ENCODE data around the gene PCBD1.

The PCBD1 gene

GRCh38 chr10:70845256-70845655, 43.1 kb downstream of the PCBD1 start:
- H3K4me1 ChIP-seq (ENCODE audit: insufficient read depth, low read length): no peaks in the 10 kb centered on the region
- H3K27me3 ChIP-seq (ENCODE audit: insufficient read depth, low read length, poor library complexity): no peaks in the 10 kb centered on the region
- no peak for DNase-seq
- H3K36me3 ChIP-seq (ENCODE audit: insufficient read depth, low read length): peaks cover 22% of the 10 kb centered on the region
- no peak overlapping the region for H3K9ac ChIP-seq (ENCODE audit: low read depth, low read length)
- no peak for ATAC-seq (ENCODE audit: insufficient read depth, low read depth)
- no peak overlapping the region for H2AFZ ChIP-seq (ENCODE audit: low read depth, low read length)
- H3K79me2 ChIP-seq (ENCODE audit: insufficient read depth, low read length): no peaks in the 10 kb centered on the region; the same call in 1 of the 2 replicates
- H3K4me3 ChIP-seq (ENCODE audit: low read depth in 1 of 2, low read length in 2 of 2): no peak overlapping the region
- no peak overlapping the region for H3K4me2 ChIP-seq (ENCODE audit: insufficient read depth, low read length)
- H3K9me3 ChIP-seq (ENCODE audit: insufficient read depth, low read length, severe bottlenecking): no peaks in the 10 kb centered on the region
- H4K20me1 ChIP-seq (ENCODE audit: insufficient read depth, low read length): 0 out of 2 replicates have a peak, but pooled peaks cover 3% of the 10 kb centered on the region
- TF ChIP-seq CTCF (IDR thresholded peaks at IDR 0.05; ENCODE audit: borderline replicate concordance, extremely low read depth, low read length, poor library complexity, severe bottlenecking) (no peak), EZH2 (IDR thresholded peaks at IDR 0.05; ENCODE audit: borderline replicate concordance, low read depth, low read length, severe bottlenecking) (no peak)
- no peak overlapping the region for H3K27ac ChIP-seq (ENCODE audit: low read length)

DNA sequence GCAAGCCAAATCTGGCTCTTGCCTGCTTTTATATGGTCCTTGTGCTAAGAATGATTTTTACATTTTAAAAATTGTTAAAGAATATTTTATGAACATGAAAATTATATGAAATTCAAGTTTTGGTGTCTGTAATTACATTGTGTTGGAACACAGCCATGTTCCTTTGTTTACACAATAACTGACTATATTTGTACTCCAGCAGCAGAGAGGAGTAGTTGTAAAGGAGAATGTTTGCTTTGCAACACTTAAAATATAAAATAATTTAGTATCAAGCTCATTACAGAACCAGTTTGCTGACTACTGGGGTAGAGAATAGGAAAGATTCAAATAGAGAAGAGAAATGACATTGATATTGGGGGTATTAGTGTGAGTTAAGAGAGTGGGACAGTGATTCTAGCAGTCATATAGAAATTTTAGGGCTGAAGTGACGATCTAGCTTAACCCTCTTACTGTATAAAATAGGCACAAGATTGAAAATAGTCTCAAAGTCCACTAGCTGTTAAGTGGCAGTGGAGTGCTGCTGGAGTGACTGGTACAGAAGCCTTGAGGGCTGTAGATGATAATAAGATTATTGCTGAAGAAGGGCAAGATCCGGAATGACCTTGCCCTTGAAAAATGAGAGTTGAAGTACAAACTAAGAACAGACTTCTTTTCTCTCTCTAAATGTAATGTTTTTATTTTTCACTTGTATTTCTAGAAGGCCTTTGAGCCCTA, 44.4 kb downstream of the PCBD1 start:
- Histone ChIP-seq H3K9ac (ENCODE audit: low read depth, low read length) (no peak overlapping the region), H3K27ac (ENCODE audit: low read length) (no peak overlapping the region), H2AFZ (ENCODE audit: low read depth, low read length) (no peak overlapping the region), H4K20me1 (ENCODE audit: insufficient read depth, low read length) (0 out of 2 replicates have a peak, but pooled peaks cover 3% of the 10 kb centered on the region), H3K4me3 (ENCODE audit: low read depth in 1 of 2, low read length in 2 of 2) (no peak overlapping the region), H3K4me1 (ENCODE audit: insufficient read depth, low read length) (no peaks in the 10 kb centered on the region), H3K79me2 (ENCODE audit: insufficient read depth, low read length) (no peaks in the 10 kb centered on the region; the same call in 1 of the 2 replicates), H3K9me3 (ENCODE audit: insufficient read depth, low read length, severe bottlenecking) (no peaks in the 10 kb centered on the region), H3K36me3 (ENCODE audit: insufficient read depth, low read length) (peaks cover 21% of the 10 kb centered on the region; the same call in 1 of the 2 replicates), H3K27me3 (ENCODE audit: insufficient read depth, low read length, poor library complexity) (no peaks in the 10 kb centered on the region), H3K4me2 (ENCODE audit: insufficient read depth, low read length) (no peak overlapping the region)
- ATAC-seq (ENCODE audit: insufficient read depth, low read depth) (no peak), DNase-seq (no peak)
- no peak for TF ChIP-seq CTCF (IDR thresholded peaks at IDR 0.05; ENCODE audit: borderline replicate concordance, extremely low read depth, low read length, poor library complexity, severe bottlenecking)
- no peak for TF ChIP-seq EZH2 (IDR thresholded peaks at IDR 0.05; ENCODE audit: borderline replicate concordance, low read depth, low read length, severe bottlenecking)

- H3K27ac ChIP-seq (ENCODE audit: low read length): no peak overlapping the region
- no peak overlapping the region for H3K4me2 ChIP-seq (ENCODE audit: insufficient read depth, low read length)
- no peak for TF ChIP-seq EZH2 (IDR thresholded peaks at IDR 0.05; ENCODE audit: borderline replicate concordance, low read depth, low read length, severe bottlenecking)
- no peak for TF ChIP-seq CTCF (IDR thresholded peaks at IDR 0.05; ENCODE audit: borderline replicate concordance, extremely low read depth, low read length, poor library complexity, severe bottlenecking)
- DNase-seq (no peak), ATAC-seq (ENCODE audit: insufficient read depth, low read depth) (no peak)
- 0 out of 2 replicates have a peak, but pooled peaks cover 3% of the 10 kb centered on the region for H4K20me1 ChIP-seq (ENCODE audit: insufficient read depth, low read length)
- H3K9ac ChIP-seq (ENCODE audit: low read depth, low read length): no peak overlapping the region
- no peaks in the 10 kb centered on the region for H3K4me1 ChIP-seq (ENCODE audit: insufficient read depth, low read length)
- no peaks in the 10 kb centered on the region for H3K9me3 ChIP-seq (ENCODE audit: insufficient read depth, low read length, severe bottlenecking)
- peaks cover 21% of the 10 kb centered on the region; the same call in 1 of the 2 replicates for H3K36me3 ChIP-seq (ENCODE audit: insufficient read depth, low read length)
- H3K79me2 ChIP-seq (ENCODE audit: insufficient read depth, low read length): no peaks in the 10 kb centered on the region; the same call in 1 of the 2 replicates
- H2AFZ ChIP-seq (ENCODE audit: low read depth, low read length): no peak overlapping the region
- no peak overlapping the region for H3K4me3 ChIP-seq (ENCODE audit: low read depth in 1 of 2, low read length in 2 of 2)
- H3K27me3 ChIP-seq (ENCODE audit: insufficient read depth, low read length, poor library complexity): no peaks in the 10 kb centered on the region
Measured at GRCh38 chr10:70843333-70843732, 45.0 kb downstream of the PCBD1 start.

Measured in DND-41 (cell line).